NCI-H2107 treated with DMSO at 0.1 percent for 48 hours (cell line): ENCODE results near the gene CNTN5.

Experiments
- DNase-seq: peaks from one replicate; lab custom pipeline; 2025; ENCODE audit not compliant: unreplicated experiment; lab: John Stamatoyannopoulos, UW

The CNTN5 gene

DNA sequence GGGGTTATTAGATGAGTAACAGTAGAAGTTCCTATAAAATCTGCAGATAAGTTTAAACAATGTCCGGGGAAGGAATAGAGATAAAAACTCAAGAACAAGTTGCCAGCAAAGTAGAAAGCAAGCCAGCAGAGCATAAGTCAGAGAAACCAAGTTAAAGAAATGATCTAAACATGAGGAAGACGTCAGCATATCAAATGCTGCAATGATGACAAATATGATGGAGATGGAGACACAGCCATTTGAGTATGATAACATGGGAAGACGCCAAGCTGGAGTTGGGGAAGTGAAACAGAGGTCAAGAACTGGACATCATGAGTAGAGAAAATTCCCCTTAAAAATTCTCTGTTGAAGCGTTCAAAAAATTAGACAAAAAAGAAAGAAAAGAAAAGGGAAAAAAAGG is 571.5 kb downstream of the CNTN5 start:
- no peak for DNase-seq

GRCh38 chr11:99593197-99593596 is 572.4 kb downstream of the CNTN5 start:
- no peak for DNase-seq

- no peak for DNase-seq
Observed at GRCh38 chr11:99601179-99601578, 580.4 kb downstream of the CNTN5 start.

- no peak for DNase-seq
Observed at GRCh38 chr11:99614352-99614751, 593.6 kb downstream of the CNTN5 start.

GRCh38 chr11:99630629-99631028 is 609.9 kb downstream of the CNTN5 start:
- DNase-seq: no peak

GRCh38 chr11:99631618-99632017 is 610.9 kb downstream of the CNTN5 start:
- DNase-seq: no peak

GRCh38 chr11:99632969-99633368 is 612.2 kb downstream of the CNTN5 start:
- DNase-seq: no peak

GRCh38 chr11:99634581-99634980 is 613.8 kb downstream of the CNTN5 start:
- DNase-seq: no peak

- DNase-seq: no peak
Observed at GRCh38 chr11:99638073-99638553, 617.4 kb downstream of the CNTN5 start.

- no peak for DNase-seq
Observed at GRCh38 chr11:99640671-99641070, 619.9 kb downstream of the CNTN5 start.

- no peak for DNase-seq
Observed at GRCh38 chr11:99645934-99646333, 625.2 kb downstream of the CNTN5 start.

GRCh38 chr11:99670067-99670676 is 649.4 kb downstream of the CNTN5 start:
- no peak for DNase-seq

DNA sequence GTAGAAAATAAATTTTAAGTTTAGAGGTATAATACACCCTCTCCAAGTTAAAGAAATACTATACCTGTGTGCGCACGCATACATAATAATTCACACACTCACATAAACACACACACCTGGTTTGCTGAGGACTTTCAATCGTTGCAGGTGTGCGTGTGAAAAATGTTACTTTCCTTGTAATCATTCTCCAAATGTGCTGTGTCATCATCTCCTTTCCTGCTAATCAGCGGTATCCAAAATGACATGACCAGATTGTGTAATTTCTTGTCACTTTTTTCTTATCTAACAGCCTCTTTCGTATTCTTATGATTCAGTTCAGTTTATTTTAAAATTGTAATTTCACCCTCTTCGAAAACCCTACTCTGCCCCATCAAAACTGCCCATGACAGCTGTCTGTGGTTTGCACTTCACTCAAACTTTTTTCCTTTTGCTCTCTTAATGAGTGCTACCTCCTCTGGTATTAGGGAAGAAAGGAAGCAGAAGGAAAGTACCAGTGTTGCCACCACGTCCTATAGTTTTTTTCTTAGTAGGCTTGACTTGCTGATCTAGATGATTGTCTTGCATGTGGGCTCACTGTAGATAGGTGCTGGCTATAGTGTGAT is 651.2 kb downstream of the CNTN5 start:
- DNase-seq: no peak

DNA sequence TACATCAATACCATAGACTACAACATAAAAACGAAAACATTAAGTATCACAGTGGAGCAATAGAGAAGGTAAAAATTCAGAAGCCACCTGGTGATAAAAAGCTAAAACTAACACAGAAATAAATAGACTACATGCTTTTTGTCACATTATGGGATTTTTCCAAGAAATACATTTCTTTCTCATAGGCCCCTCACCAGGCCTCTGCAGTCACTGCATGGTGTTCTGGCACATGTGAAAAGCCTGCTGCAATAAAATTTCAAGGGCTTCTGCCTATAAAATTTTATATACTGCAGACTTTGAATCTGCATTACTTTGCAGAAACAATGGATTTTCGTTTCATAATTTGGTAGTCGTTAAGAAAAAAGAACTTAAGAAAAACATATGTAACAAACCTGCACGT is 655.5 kb downstream of the CNTN5 start:
- DNase-seq: no peak

DNA sequence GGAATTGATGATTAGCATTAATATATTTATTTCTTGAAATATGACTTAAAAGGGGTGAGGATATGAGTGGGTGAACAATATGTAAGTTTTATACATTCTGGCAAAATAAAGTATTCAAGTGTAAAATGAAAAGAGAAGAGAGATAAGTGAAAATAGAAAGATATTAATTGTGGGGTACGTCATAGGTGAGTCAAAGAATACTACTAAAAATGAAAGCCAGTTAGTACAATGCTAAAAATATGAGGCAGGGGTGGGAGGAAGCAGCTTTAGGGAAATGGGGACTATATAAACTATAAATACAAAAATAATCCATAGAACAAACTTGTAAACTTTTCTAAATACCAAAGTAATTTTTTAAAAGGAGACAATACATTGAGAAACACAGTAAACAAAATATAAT is 661.4 kb downstream of the CNTN5 start:
- DNase-seq: no peak

DNA sequence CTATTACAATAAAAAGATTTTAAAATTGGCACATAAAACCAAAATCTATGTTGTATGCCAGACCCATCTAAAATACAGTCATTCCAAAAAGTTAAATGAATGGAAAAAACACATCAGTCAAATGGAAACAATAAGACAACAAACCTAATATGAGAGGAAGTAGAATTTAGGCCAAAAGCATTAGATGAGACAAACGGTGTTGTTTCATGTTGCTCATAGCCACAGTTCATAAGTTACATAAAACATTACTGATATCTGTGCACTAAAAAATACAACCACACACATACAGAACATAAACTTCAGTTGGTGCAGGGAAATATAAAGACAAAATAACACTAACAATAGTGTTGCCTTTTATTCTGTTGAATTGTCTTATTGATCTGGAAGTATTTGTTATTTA is 661.9 kb downstream of the CNTN5 start:
- DNase-seq: no peak

DNA sequence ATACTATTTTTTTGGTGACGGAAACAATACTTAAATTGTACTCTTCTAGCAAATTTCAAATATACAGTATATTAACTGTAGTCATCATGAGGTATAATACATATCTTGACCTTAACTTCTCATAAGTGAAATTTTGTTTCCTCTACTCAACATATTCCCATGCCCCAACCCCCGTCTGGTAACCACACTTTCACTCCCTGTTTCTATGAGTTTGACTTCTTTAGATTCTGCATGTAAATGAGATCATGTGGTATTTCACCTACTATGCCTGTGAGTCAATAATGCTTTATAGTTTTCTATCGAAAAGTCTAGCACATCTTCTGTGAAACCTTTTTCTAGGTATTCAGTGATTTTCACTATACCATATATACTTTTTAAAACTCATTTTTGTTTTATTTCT is 663.2 kb downstream of the CNTN5 start:
- no peak for DNase-seq

GRCh38 chr11:99686838-99687237 is 666.1 kb downstream of the CNTN5 start:
- no peak for DNase-seq

GRCh38 chr11:99687320-99687719 is 666.6 kb downstream of the CNTN5 start:
- DNase-seq: no peak

DNA sequence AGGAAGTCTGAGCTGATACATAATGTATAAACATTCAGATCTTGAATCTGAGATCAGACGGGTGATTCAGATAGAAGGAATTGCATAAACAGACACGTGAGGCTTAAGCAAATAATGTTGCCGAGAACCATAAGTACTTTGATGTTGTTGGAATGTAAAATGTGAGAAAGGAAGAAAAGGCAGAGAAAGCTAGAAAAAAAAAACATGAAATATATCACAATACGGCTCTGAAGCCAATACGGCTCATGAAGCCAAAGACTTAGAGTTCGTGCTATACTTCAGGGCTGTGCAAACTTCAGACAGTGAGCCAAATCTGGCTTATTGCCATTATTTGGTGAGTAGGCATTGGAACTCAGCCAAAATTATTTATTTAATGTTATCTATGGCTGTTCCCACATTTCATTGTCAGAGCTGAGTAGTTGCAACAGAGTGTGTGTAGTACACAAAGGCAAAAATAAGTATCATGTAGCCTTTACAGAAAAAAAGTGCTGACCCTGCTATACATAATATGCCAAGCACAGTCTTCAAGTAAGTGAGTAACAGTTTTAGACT is 673.3 kb downstream of the CNTN5 start:
- DNase-seq: no peak

DNA sequence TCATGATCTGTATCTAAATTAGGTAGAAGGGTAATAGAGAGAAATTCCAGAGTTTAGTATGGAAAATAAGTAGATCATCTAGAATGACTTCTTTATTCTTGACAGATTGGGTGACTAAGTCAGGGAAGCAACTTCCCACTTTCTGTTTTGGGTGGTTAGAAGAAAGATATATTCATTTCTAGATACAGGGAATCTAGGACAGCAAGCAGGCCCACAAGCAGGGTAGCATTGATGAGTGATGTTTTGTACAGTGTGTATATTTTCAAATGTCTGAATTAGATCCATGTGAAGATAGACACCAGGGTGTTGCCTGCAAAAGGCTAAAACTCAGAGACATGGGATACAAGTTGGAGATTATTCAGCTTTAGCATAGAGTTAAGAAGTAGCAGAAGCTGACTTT is 674.4 kb downstream of the CNTN5 start:
- DNase-seq: no peak

GRCh38 chr11:99706848-99707247 is 686.1 kb downstream of the CNTN5 start:
- no peak for DNase-seq
